ENCODE data around the gene TOM1L1.

The TOM1L1 gene

GRCh38 chr17:54941285-54941684 lies 40.6 kb downstream of the TOM1L1 start:
- no peaks in the 10 kb centered on the region for H3K9me3 ChIP-seq (ENCODE audit: control insufficient read depth in 2 of 2, low read length in 2 of 2)
- no peaks in the 10 kb centered on the region for H3K4me1 ChIP-seq (ENCODE audit: control insufficient read depth in 2 of 2, insufficient read depth in 2 of 2, low read length in 2 of 2)
- H3K27me3 ChIP-seq (ENCODE audit: control insufficient read depth in 2 of 2, insufficient read depth in 2 of 2, low read length in 2 of 2): no peaks in the 10 kb centered on the region
- peaks cover 19 to 26% of the 10 kb centered on the region in 2 donors for H3K36me3 ChIP-seq (ENCODE audit: control insufficient read depth in 2 of 2, insufficient read depth in 2 of 2, low read length in 2 of 2)
- H3K9ac ChIP-seq (ENCODE audit: low read depth in 1 of 2, low read length in 2 of 2): no peak overlapping the region
- no peak overlapping the region for H3K27ac ChIP-seq (ENCODE audit: low read depth in 2 of 2, low read length in 2 of 2)
- H3K4me3 ChIP-seq (ENCODE audit: low read length in 2 of 2): no peak overlapping the region

- Histone ChIP-seq H3K9me3 (ENCODE audit: control insufficient read depth in 2 of 2, low read length in 2 of 2) (no peaks in the 10 kb centered on the region), H3K36me3 (ENCODE audit: control insufficient read depth in 2 of 2, insufficient read depth in 2 of 2, low read length in 2 of 2) (peaks cover 9 to 10% of the 10 kb centered on the region in 2 donors), H3K4me1 (ENCODE audit: control insufficient read depth in 2 of 2, insufficient read depth in 2 of 2, low read length in 2 of 2) (no peaks in the 10 kb centered on the region), H3K4me3 (ENCODE audit: low read length in 2 of 2) (no peak overlapping the region), H3K9ac (ENCODE audit: low read depth in 1 of 2, low read length in 2 of 2) (no peak overlapping the region), H3K27me3 (ENCODE audit: control insufficient read depth in 2 of 2, insufficient read depth in 2 of 2, low read length in 2 of 2) (no peaks in the 10 kb centered on the region), H3K27ac (ENCODE audit: low read depth in 2 of 2, low read length in 2 of 2) (no peak overlapping the region)
Observed at GRCh38 chr17:54944796-54945195, 44.1 kb downstream of the TOM1L1 start.

- no peaks in the 10 kb centered on the region for H3K27me3 ChIP-seq (ENCODE audit: control insufficient read depth in 2 of 2, insufficient read depth in 2 of 2, low read length in 2 of 2)
- no peak overlapping the region for H3K9ac ChIP-seq (ENCODE audit: low read depth in 1 of 2, low read length in 2 of 2)
- H3K4me3 ChIP-seq (ENCODE audit: low read length in 2 of 2): no peak overlapping the region
- H3K27ac ChIP-seq (ENCODE audit: low read depth in 2 of 2, low read length in 2 of 2): no peak overlapping the region
- H3K9me3 ChIP-seq (ENCODE audit: control insufficient read depth in 2 of 2, low read length in 2 of 2): no peaks in the 10 kb centered on the region
- no peaks in the 10 kb centered on the region for H3K4me1 ChIP-seq (ENCODE audit: control insufficient read depth in 2 of 2, insufficient read depth in 2 of 2, low read length in 2 of 2)
- H3K36me3 ChIP-seq (ENCODE audit: control insufficient read depth in 2 of 2, insufficient read depth in 2 of 2, low read length in 2 of 2): peaks cover 11 to 12% of the 10 kb centered on the region in 2 donors
Observed at GRCh38 chr17:54945231-54945630, 44.6 kb downstream of the TOM1L1 start.

- H3K4me3 ChIP-seq (ENCODE audit: low read length in 2 of 2): no peak overlapping the region
- no peak overlapping the region for H3K9ac ChIP-seq (ENCODE audit: low read depth in 1 of 2, low read length in 2 of 2)
- no peak overlapping the region for H3K27ac ChIP-seq (ENCODE audit: low read depth in 2 of 2, low read length in 2 of 2)
- no peaks in the 10 kb centered on the region for H3K27me3 ChIP-seq (ENCODE audit: control insufficient read depth in 2 of 2, insufficient read depth in 2 of 2, low read length in 2 of 2)
- H3K4me1 ChIP-seq (ENCODE audit: control insufficient read depth in 2 of 2, insufficient read depth in 2 of 2, low read length in 2 of 2): no peaks in the 10 kb centered on the region
- H3K36me3 ChIP-seq (ENCODE audit: control insufficient read depth in 2 of 2, insufficient read depth in 2 of 2, low read length in 2 of 2): peaks cover 12 to 14% of the 10 kb centered on the region in 2 donors
- no peaks in the 10 kb centered on the region for H3K9me3 ChIP-seq (ENCODE audit: control insufficient read depth in 2 of 2, low read length in 2 of 2)
Observed at GRCh38 chr17:54945671-54946070, 45.0 kb downstream of the TOM1L1 start.

GRCh38 chr17:54947396-54947795 lies 46.7 kb downstream of the TOM1L1 start:
- no peaks in the 10 kb centered on the region for H3K4me1 ChIP-seq (ENCODE audit: control insufficient read depth in 2 of 2, insufficient read depth in 2 of 2, low read length in 2 of 2)
- no peaks in the 10 kb centered on the region for H3K27me3 ChIP-seq (ENCODE audit: control insufficient read depth in 2 of 2, insufficient read depth in 2 of 2, low read length in 2 of 2)
- no peak overlapping the region for H3K27ac ChIP-seq (ENCODE audit: low read depth in 2 of 2, low read length in 2 of 2)
- no peaks in the 10 kb centered on the region for H3K9me3 ChIP-seq (ENCODE audit: control insufficient read depth in 2 of 2, low read length in 2 of 2)
- H3K4me3 ChIP-seq (ENCODE audit: low read length in 2 of 2): no peak overlapping the region
- H3K36me3 ChIP-seq (ENCODE audit: control insufficient read depth in 2 of 2, insufficient read depth in 2 of 2, low read length in 2 of 2): peaks cover 14 to 19% of the 10 kb centered on the region in 2 donors
- H3K9ac ChIP-seq (ENCODE audit: low read depth in 1 of 2, low read length in 2 of 2): no peak overlapping the region

- H3K27ac ChIP-seq (ENCODE audit: low read depth in 2 of 2, low read length in 2 of 2): no peak overlapping the region
- H3K4me3 ChIP-seq (ENCODE audit: low read length in 2 of 2): no peak overlapping the region
- no peaks in the 10 kb centered on the region for H3K27me3 ChIP-seq (ENCODE audit: control insufficient read depth in 2 of 2, insufficient read depth in 2 of 2, low read length in 2 of 2)
- H3K36me3 ChIP-seq (ENCODE audit: control insufficient read depth in 2 of 2, insufficient read depth in 2 of 2, low read length in 2 of 2): peaks cover 15 to 26% of the 10 kb centered on the region in 2 donors
- H3K9me3 ChIP-seq (ENCODE audit: control insufficient read depth in 2 of 2, low read length in 2 of 2): no peaks in the 10 kb centered on the region
- no peaks in the 10 kb centered on the region for H3K4me1 ChIP-seq (ENCODE audit: control insufficient read depth in 2 of 2, insufficient read depth in 2 of 2, low read length in 2 of 2)
- no peak overlapping the region for H3K9ac ChIP-seq (ENCODE audit: low read depth in 1 of 2, low read length in 2 of 2)
Observed at GRCh38 chr17:54948380-54948779, 47.7 kb downstream of the TOM1L1 start.

GRCh38 chr17:54950116-54950515 lies 49.5 kb downstream of the TOM1L1 start:
- Histone ChIP-seq H3K36me3 (ENCODE audit: control insufficient read depth in 2 of 2, insufficient read depth in 2 of 2, low read length in 2 of 2) (peaks cover 30 to 37% of the 10 kb centered on the region in 2 donors), H3K4me3 (ENCODE audit: low read length in 2 of 2) (no peak overlapping the region), H3K4me1 (ENCODE audit: control insufficient read depth in 2 of 2, insufficient read depth in 2 of 2, low read length in 2 of 2) (no peaks in the 10 kb centered on the region), H3K27me3 (ENCODE audit: control insufficient read depth in 2 of 2, insufficient read depth in 2 of 2, low read length in 2 of 2) (no peaks in the 10 kb centered on the region), H3K9ac (ENCODE audit: low read depth in 1 of 2, low read length in 2 of 2) (no peak overlapping the region), H3K9me3 (ENCODE audit: control insufficient read depth in 2 of 2, low read length in 2 of 2) (no peaks in the 10 kb centered on the region), H3K27ac (ENCODE audit: low read depth in 2 of 2, low read length in 2 of 2) (no peak overlapping the region)

GRCh38 chr17:54951286-54951685 lies 50.6 kb downstream of the TOM1L1 start:
- Histone ChIP-seq H3K4me1 (ENCODE audit: control insufficient read depth in 2 of 2, insufficient read depth in 2 of 2, low read length in 2 of 2) (no peaks in the 10 kb centered on the region), H3K36me3 (ENCODE audit: control insufficient read depth in 2 of 2, insufficient read depth in 2 of 2, low read length in 2 of 2) (peaks cover 31 to 42% of the 10 kb centered on the region in 2 donors), H3K27ac (ENCODE audit: low read depth in 2 of 2, low read length in 2 of 2) (no peak overlapping the region), H3K9ac (ENCODE audit: low read depth in 1 of 2, low read length in 2 of 2) (no peak overlapping the region), H3K9me3 (ENCODE audit: control insufficient read depth in 2 of 2, low read length in 2 of 2) (no peaks in the 10 kb centered on the region), H3K27me3 (ENCODE audit: control insufficient read depth in 2 of 2, insufficient read depth in 2 of 2, low read length in 2 of 2) (no peaks in the 10 kb centered on the region), H3K4me3 (ENCODE audit: low read length in 2 of 2) (no peak overlapping the region)

GRCh38 chr17:54956791-54957190 lies 56.1 kb downstream of the TOM1L1 start:
- no peaks in the 10 kb centered on the region for H3K9me3 ChIP-seq (ENCODE audit: control insufficient read depth in 2 of 2, low read length in 2 of 2)
- H3K27ac ChIP-seq (ENCODE audit: low read depth in 2 of 2, low read length in 2 of 2): no peak overlapping the region
- no peaks in the 10 kb centered on the region for H3K27me3 ChIP-seq (ENCODE audit: control insufficient read depth in 2 of 2, insufficient read depth in 2 of 2, low read length in 2 of 2)
- H3K4me3 ChIP-seq (ENCODE audit: low read length in 2 of 2): no peak overlapping the region
- peaks cover 39 to 42% of the 10 kb centered on the region in 2 donors for H3K36me3 ChIP-seq (ENCODE audit: control insufficient read depth in 2 of 2, insufficient read depth in 2 of 2, low read length in 2 of 2)
- no peaks in the 10 kb centered on the region for H3K4me1 ChIP-seq (ENCODE audit: control insufficient read depth in 2 of 2, insufficient read depth in 2 of 2, low read length in 2 of 2)
- no peak overlapping the region for H3K9ac ChIP-seq (ENCODE audit: low read depth in 1 of 2, low read length in 2 of 2)

GRCh38 chr17:54967621-54968261 lies 67.1 kb downstream of the TOM1L1 start:
- Histone ChIP-seq H3K27ac (ENCODE audit: low read depth in 2 of 2, low read length in 2 of 2) (peak overlapping the region; percentile 64 to 79), H3K4me3 (ENCODE audit: low read length in 2 of 2) (peak overlapping the region; percentile 96), H3K9ac (ENCODE audit: low read depth in 1 of 2, low read length in 2 of 2) (peak overlapping the region; percentile 73 to 92), H3K36me3 (ENCODE audit: control insufficient read depth in 2 of 2, insufficient read depth in 2 of 2, low read length in 2 of 2) (peaks cover 10 to 18% of the 10 kb centered on the region in 2 donors), H3K27me3 (ENCODE audit: control insufficient read depth in 2 of 2, insufficient read depth in 2 of 2, low read length in 2 of 2) (no peaks in the 10 kb centered on the region), H3K9me3 (ENCODE audit: control insufficient read depth in 2 of 2, low read length in 2 of 2) (no peaks in the 10 kb centered on the region), H3K4me1 (ENCODE audit: control insufficient read depth in 2 of 2, insufficient read depth in 2 of 2, low read length in 2 of 2) (peaks cover 8 to 15% of the 10 kb centered on the region in 2 donors)

Measured in mucosa of rectum (tissue), 2 donors.